Heart right ventricle (tissue), 16 donors: ENCODE measurements around the gene ABAT. TPM values are rescaled to one million over a fixed set of nuclear protein-coding genes. Genes with fewer than 3 reads are reported as not detected.

Experiments
- ATAC-seq, 8 donors: fragments of 200-7000 bp; cut with Tn5 transposase; one replicate each; pipeline ENCODE4 v1.9.1; 2020; ENCODE audit warnings: mild to moderate bottlenecking in 8 of 8, moderate library complexity in 8 of 8, moderate number of reproducible peaks in 1 of 8
- DNase-seq, 2 donors: peaks; one replicate each; pipeline ENCODE4 v3.0.0-alpha.2; 2020
- H3K27ac ChIP-seq, 10 donors: fragments of 200-600 bp; sonication (generic) in 2 of 10; one replicate each; pipeline versions ENCODE4 v1.5.0 to v1.8.0; 2020 to 2022; ENCODE audit warnings: mild to moderate bottlenecking in 3 of 10
- H3K27me3 ChIP-seq, 7 donors: fragments of 200-600 bp; one replicate each; pipeline ENCODE4 v1.8.0; 2021 to 2022; ENCODE audit warnings: mild to moderate bottlenecking in 2 of 7
- H3K36me3 ChIP-seq, 9 donors: fragments of 200-600 bp; sonication (generic) in 1 of 9; one replicate each; pipeline versions ENCODE4 v1.5.0 to v1.8.0; 2020 to 2022; ENCODE audit warnings: mild to moderate bottlenecking in 2 of 9
- H3K4me1 ChIP-seq, 9 donors: fragments of 200-600 bp; sonication (generic) in 1 of 9; one replicate each; pipeline versions ENCODE4 v1.5.0 to v1.8.0; 2020 to 2022; ENCODE audit warnings: mild to moderate bottlenecking in 4 of 9
- H3K4me3 ChIP-seq, 10 donors: fragments of 200-600 bp; sonication (generic) in 2 of 10; one replicate each; pipeline versions ENCODE4 v1.5.0 to v1.8.0; 2020 to 2022; ENCODE audit warnings: mild to moderate bottlenecking in 7 of 10, moderate library complexity in 2 of 10
- H3K9me3 ChIP-seq, 11 donors: fragments of 200-600 bp in 10 of 11; sonication (generic) in 2 of 11; one replicate each; pipeline versions ENCODE4 v1.5.0 to v1.8.0; 2013 to 2022; ENCODE audit warnings: mild to moderate bottlenecking in 2 of 11, control low read depth in 1 of 11, moderate library complexity in 1 of 11
- whole genome bisulfite sequencing, 2 donors: extraction: QIAGEN DNeasy Blood & Tissue Kit; methylation state at CpG; one replicate each; pipeline ENCODE4 v1.1.7; 2013; ENCODE audit warnings: inconsistent platforms in 1 of 2; 5-methylcytosine and 5-hydroxymethylcytosine counted together
- intact Hi-C, 10 donors: fragments of 100-400 bp; cut with DNase I; formaldehyde crosslinking; loops; one replicate each; pipeline versions ENCODE4 v1.11.1 to v1.14.2; 2022
- polyA plus RNA-seq, 2 donors: library from polyadenylated mRNA; stranded (reverse); fragments of 200-250 nt; gene quantifications; one replicate each; pipeline ENCODE4 v1.2.3, GENCODE V29; 2013
- total RNA-seq, 10 donors: library from RNA; stranded (reverse); fragmentation: NEBNext Ultra II Directional in 3 of 10; extraction: Animal tissue kit (Norgen Biotek cat#: 25700) in 3 of 10; gene quantifications; one replicate each; pipeline versions ENCODE4 v1.2.1 to v1.2.4, GENCODE V29; 2021 to 2023
- TF ChIP-seq, protein P1 (sequence below), 9 donors: fragments of 200-600 bp; sonication (generic) in 2 of 9; IDR thresholded peaks; one replicate each; pipeline versions ENCODE4 v1.5.0 to v1.8.0; 2021 to 2022; ENCODE audit warnings: antibody characterized with exemption in 9 of 9, mild to moderate bottlenecking in 5 of 9, moderate library complexity in 1 of 9
- donor health status: Arrhythmogenic right ventricular cardiomyopathy.
- donor health status: ischemic (EF 13 %, LVEDD 7.1; RV severe dilation, severe dysfunction).
- donor health status: healthy with polysubstance abuse.
- donor health status: DM: no; HTN: yes; CAD: no.
- donor health status: DM: no; HTN: no; CAD: no.
- donor health status: ischemic (EF 25% LVEDD 6.9; RV normal size, moderate dysfunction).
- donor health status: ischemic (EF 25% LVEDD 5.7; RV mildly dilated, moderate dysfunction).
- donor health status: healthy.
- donor health status: DM: yes; HTN: yes; CAD: no.
- donor health status: Ischemic cardiomyopathy.
- donor health status: ischemic (EF 35%, LVEDD 5.7; RV mildly dilated, moderate dysfunction).
- donor health status: nonischemic (EF 11% LVEDD 7.7; RV severe dilation, severe dysfunction).
- donor health status: DM: yes; HTN: yes; CAD: no.
- donor health status: PGD.
- donor health status: ischemic (EF 29% LVEDD 5.4; RV normal size, mild dysfunction).
- donor health status: nonischemic (EF 23%, LVEDD 6.1; RV moderate dilation, normal function).

Gene ABAT
- total and polyA plus RNA-seq, 12 donors, result 2.2 to 35.9 (median 14.0) TPM

- Histone ChIP-seq H3K4me3 (no peak overlapping the region), H3K27me3 (no peaks in the 10 kb centered on the region), H3K36me3 (peaks cover 0 to 51% (median 8%) of the 10 kb centered on the region in 9 donors), H3K9me3 (no peaks in the 10 kb centered on the region), H3K27ac (no peak overlapping the region), H3K4me1 (peaks cover 0 to 16% (median 4%) of the 10 kb centered on the region in 9 donors)
- DNase-seq, result no peak
- 93 to 96% methylated on average over 9 of the region's 9 CpGs for WGBS, 2 donors
- intact Hi-C loops, result no loop called here
- no peak for ATAC-seq
- TF ChIP-seq, protein P1, sequence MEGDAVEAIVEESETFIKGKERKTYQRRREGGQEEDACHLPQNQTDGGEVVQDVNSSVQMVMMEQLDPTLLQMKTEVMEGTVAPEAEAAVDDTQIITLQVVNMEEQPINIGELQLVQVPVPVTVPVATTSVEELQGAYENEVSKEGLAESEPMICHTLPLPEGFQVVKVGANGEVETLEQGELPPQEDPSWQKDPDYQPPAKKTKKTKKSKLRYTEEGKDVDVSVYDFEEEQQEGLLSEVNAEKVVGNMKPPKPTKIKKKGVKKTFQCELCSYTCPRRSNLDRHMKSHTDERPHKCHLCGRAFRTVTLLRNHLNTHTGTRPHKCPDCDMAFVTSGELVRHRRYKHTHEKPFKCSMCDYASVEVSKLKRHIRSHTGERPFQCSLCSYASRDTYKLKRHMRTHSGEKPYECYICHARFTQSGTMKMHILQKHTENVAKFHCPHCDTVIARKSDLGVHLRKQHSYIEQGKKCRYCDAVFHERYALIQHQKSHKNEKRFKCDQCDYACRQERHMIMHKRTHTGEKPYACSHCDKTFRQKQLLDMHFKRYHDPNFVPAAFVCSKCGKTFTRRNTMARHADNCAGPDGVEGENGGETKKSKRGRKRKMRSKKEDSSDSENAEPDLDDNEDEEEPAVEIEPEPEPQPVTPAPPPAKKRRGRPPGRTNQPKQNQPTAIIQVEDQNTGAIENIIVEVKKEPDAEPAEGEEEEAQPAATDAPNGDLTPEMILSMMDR (IDR thresholded peaks at IDR 0.05), result no peak
Measured at GRCh38 chr16:8831450-8831849, 157.0 kb downstream of the ABAT start.

GRCh38 chr16:8831871-8832716, 157.7 kb downstream of the ABAT start:
- H3K9me3 ChIP-seq, result no peaks in the 10 kb centered on the region
- H3K4me1 ChIP-seq, result peaks cover 0 to 16% (median 4%) of the 10 kb centered on the region in 9 donors
- DNase-seq (no peak), ATAC-seq (no peak)
- peaks cover 0 to 45% (median 8%) of the 10 kb centered on the region in 9 donors for H3K36me3 ChIP-seq
- no peak overlapping the region for H3K4me3 ChIP-seq
- TF ChIP-seq, protein P1 (IDR thresholded peaks at IDR 0.05), result no peak
- WGBS, 2 donors, result 78 to 82% methylated on average over 18 of the region's 18 CpGs
- no peaks in the 10 kb centered on the region for H3K27me3 ChIP-seq
- intact Hi-C loops, result no loop called here
- no peak overlapping the region for H3K27ac ChIP-seq

GRCh38 chr16:8832717-8833105, 158.3 kb downstream of the ABAT start:
- DNase-seq, result no peak
- Histone ChIP-seq H3K4me3 (no peak overlapping the region), H3K36me3 (peaks cover 0 to 45% (median 8%) of the 10 kb centered on the region in 9 donors), H3K27ac (no peak overlapping the region), H3K9me3 (no peaks in the 10 kb centered on the region), H3K27me3 (no peaks in the 10 kb centered on the region), H3K4me1 (peaks cover 0 to 16% (median 4%) of the 10 kb centered on the region in 9 donors)
- ATAC-seq, result peak in 1 of 8 donors; percentile 10
- 81 to 93% methylated on average over 16 of the region's 16 CpGs for WGBS, 2 donors
- TF ChIP-seq, protein P1 (IDR thresholded peaks at IDR 0.05), result no peak
- intact Hi-C loops, result no loop called here

Other genes with a start within 250 kb of the ABAT start
- under 1 TPM in 2 of 10 donors, not detected in 8; 0.34 to 0.37 TPM for gene TMEM114, start 84.1 kb upstream of the ABAT start, total RNA-seq
- not detected for gene TMEM114, start 84.1 kb upstream of the ABAT start, polyA plus RNA-seq
- gene METTL22, start 52.9 kb upstream of the ABAT start, total RNA-seq, result 10 to 100 TPM; 23.5 to 36.4 (median 32.9) TPM
- gene METTL22, start 52.9 kb upstream of the ABAT start, polyA plus RNA-seq, result 10 to 100 TPM; 53.3 to 64.5 TPM
- gene TMEM186, start 123.0 kb downstream of the ABAT start, total RNA-seq, result 10 to 100 TPM in 9 of 10 donors, 1 to 10 TPM in 1; 9.5 to 15.1 (median 13.9) TPM
- gene TMEM186, start 123.0 kb downstream of the ABAT start, polyA plus RNA-seq, result 10 to 100 TPM in 1 of 2 donors, 1 to 10 TPM in 1; 7.5 to 15.0 TPM
- 10 to 100 TPM; 11.5 to 25.9 (median 13.9) TPM for gene PMM2, start 123.2 kb downstream of the ABAT start, total RNA-seq
- 10 to 100 TPM in 1 of 2 donors, 1 to 10 TPM in 1; 9.4 to 24.6 TPM for gene PMM2, start 123.2 kb downstream of the ABAT start, polyA plus RNA-seq
- gene CARHSP1, start 194.4 kb downstream of the ABAT start, total RNA-seq, result 10 to 100 TPM; 12.7 to 35.7 (median 24.8) TPM
- gene CARHSP1, start 194.4 kb downstream of the ABAT start, polyA plus RNA-seq, result 10 to 100 TPM; 40.8 to 76.3 TPM
- not detected for gene LITAFD, start 207.7 kb downstream of the ABAT start, total RNA-seq
- not detected for gene LITAFD, start 207.7 kb downstream of the ABAT start, polyA plus RNA-seq